DOHH2 (cell line): ENCODE results near the gene RNF8.

Source experiments
- CTCF ChIP-seq: fragments of 200-600 bp; sonication (generic); IDR thresholded peaks from one replicate; pipeline ENCODE4 v1.5.1; 2014; ENCODE audit warnings: antibody characterized with exemption, mild to moderate bottlenecking, low read depth, low read length; ENCODE audit not compliant: poor library complexity, severe bottlenecking
- EZH2phosphoT487 ChIP-seq: fragments of 200-600 bp; sonication (generic); IDR thresholded peaks from 2 replicates; pipeline ENCODE4 v1.6.1; 2017; ENCODE audit warnings: borderline replicate concordance, mild to moderate bottlenecking, antibody characterized with exemption, low read length, moderate library complexity, mixed read lengths

DNA sequence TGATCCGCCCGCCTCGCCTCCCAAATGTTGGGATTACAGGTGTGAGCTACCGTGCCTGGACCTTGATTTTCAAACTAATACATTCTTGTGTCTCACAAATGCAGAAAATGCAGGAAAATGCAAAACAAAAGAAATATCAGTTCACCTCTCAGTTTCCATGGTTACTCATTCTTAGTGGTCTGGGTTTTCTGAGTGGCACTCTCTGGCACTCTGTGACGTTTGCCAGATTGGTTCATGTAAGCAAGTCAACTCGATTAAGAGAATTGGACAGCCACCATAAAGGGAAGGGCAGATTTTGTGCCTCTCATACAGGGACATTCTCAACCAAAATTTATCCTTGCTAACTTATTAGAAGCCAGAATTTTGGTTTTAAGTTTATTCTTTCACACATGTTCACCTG lies 87.9 kb downstream of the RNF8 start:
- no peak for TF ChIP-seq CTCF
- TF ChIP-seq EZH2phosphoT487, result no peak
